AG09319 (cell line): ENCODE data around the gene PRCD.

Experiments
- DNase-seq: peaks from one replicate; pipeline ENCODE4 v3.0.0-alpha.2; 2010; ENCODE audit warnings: low read depth; ENCODE audit errors: extremely low read depth
- CTCF ChIP-seq: IDR thresholded peaks from 2 replicates; pipeline ENCODE4 v1.5.1; 2011; ENCODE audit warnings: low read depth, mild to moderate bottlenecking, inconsistent platforms, low read length, moderate library complexity

Gene PRCD

GRCh38 chr17:76538281-76538931 is 1.4 kb upstream of the PRCD start:
- TF ChIP-seq CTCF: no peak
- no peak for DNase-seq

- no peak for DNase-seq
- no peak for TF ChIP-seq CTCF
Measured at GRCh38 chr17:76538941-76539570, 788 bp upstream of the PRCD start.

DNA sequence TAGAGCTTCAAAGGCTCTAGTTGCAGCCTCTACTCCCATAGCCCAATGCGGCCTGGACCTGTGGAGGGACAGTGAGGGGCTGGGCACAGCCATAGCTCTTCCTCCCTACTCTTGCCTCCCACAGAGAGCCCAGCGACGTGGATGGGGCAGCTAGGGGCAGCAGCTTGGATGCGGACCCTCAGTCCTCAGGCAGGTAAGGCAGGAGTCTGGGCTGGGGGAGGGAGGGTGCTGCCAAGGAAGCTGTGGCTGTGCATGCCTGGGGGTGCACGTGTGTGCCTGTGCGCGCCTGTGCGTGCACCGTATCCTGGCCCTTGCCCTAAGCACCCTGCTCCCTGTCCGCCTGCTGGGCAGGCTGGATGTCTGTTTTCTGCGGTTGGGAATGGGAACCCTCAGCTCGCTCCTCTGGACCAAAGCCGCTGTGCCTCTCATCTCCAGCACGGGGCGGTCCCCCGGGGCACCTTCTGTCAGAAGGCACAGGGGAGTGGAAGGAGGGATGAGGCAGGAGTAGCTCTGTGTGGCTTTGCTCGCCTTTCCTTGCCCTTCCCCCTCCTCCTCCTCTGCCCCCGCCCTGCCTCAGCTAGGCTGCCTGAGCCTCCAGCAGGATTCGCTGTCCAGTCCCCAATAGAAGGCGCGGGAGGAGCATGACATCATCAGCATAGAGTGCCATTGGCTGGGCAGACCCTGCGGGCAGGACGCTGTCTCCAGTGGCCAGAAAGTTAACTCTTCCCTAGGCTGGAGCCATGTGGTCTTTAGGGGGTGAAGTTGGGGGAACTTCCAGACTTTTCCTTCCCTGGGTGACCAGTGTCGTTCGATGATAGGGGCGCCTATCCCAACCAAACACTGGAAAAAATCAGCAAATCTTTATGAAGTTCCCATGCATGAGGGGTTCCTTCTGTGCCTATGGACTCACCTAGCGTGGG is 797 bp downstream of the PRCD start:
- peak; percentile 76 for DNase-seq
- peak; percentile 4 for TF ChIP-seq CTCF

DNA sequence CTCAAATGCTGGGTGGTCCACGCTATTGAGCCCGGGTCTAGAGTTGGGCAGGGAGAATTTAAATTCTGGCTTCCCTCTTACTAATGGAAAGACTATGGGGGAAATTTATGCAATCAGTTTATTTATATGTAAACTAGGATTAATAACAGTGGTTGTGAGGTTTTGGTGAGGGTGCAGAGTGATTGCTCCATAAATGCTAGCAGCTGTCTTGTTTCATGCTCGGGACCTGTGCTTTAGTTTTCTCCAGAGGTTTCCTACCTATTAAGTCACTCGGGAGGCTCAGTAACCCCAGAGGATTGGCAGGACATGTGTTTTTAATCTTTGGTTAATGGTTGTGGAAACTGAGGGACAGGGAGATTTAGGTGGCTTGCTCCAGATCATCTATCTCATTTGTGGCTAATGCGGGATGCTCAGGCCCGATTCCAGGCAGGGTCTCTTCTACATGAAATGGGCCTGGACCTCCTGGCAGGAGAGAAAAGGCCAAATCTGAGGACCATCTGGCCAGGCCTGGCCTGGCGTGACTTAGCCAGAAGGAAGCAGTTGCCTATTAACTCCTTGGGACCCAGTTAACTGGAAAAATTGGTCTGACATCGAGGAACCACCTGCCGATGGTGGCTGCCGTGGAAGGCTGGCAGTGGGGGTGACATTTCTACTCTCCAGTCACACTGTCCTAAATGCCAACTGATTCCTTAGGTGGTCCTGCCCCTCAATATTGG is 2.1 kb downstream of the PRCD start:
- no peak for TF ChIP-seq CTCF
- DNase-seq: no peak

DNA sequence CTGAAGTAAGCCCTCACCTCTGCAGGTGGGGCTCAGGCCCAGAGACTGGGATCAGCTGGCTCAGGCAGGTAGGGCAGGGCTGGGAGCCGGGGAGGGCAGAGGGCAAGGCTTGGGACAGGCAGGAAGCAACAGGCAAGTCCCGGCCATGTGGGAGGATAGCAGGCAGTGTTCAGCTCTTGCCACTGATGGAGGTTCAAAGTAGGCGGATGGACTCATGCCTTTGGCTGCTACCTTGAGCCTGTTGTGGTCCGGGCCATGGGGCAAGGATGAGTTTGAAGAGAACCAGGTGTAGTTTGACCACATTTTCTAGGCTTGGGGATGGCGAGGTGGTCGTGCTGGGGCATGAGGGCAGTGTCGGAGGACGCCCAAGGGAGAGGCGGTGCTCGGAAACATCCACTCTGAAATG is 2.7 kb downstream of the PRCD start:
- TF ChIP-seq CTCF: no peak
- no peak for DNase-seq

- no peak for DNase-seq
- no peak for TF ChIP-seq CTCF
Measured at GRCh38 chr17:76542984-76543383, 3.1 kb downstream of the PRCD start.
